Measurements from ENCODE around the gene KANSL1L. TPM values are rescaled to one million over a fixed set of nuclear protein-coding genes. Genes with fewer than 3 reads are reported as not detected.

The KANSL1L gene
- total and polyA plus RNA-seq, 2 experiments from 2014 or later = 7.4 to 21.1 TPM

DNA sequence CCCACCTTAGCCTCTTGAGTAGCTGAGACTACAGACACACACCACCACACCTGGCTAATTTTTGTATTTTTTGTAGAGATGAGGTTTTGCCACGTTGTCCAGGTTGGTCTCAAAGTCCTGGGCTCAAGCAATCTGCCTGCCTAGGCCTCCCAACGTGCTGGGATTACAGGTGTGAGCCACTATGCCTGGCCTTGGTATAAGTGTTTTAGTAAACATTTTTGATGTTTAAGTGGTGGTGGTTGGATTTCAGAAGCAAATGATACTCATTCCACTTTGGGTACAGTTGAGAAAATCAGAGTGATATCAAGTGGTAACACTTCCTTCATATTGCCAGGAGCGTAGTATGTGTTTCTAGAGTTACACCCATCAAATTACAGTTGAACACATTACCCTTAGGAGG, 28.6 kb upstream of the KANSL1L start:
- H3K36me3 Mint-ChIP-seq (ENCODE audit: low read depth) = no peaks in the 10 kb centered on the region
- peaks cover 2% of the 10 kb centered on the region for H3K27me3 Mint-ChIP-seq (ENCODE audit: insufficient read depth, low read depth, poor library complexity)
- no peak for DNase-seq (ENCODE audit: low spot score)
- H3K79me2 ChIP-seq (replicated peaks; ENCODE audit: insufficient read depth) = no peaks in the 10 kb centered on the region
- H4K20me1 ChIP-seq (replicated peaks; ENCODE audit: insufficient read depth) = no peaks in the 10 kb centered on the region
- no peaks in the 10 kb centered on the region for H3F3A ChIP-seq (replicated peaks; ENCODE audit: low read depth)
- ATAC-seq = no peak
- H3K9me2 ChIP-seq (ENCODE audit: insufficient read depth) = no peaks in the 10 kb centered on the region
- H3K27me3 ChIP-seq (ENCODE audit: insufficient read depth) = no peaks in the 10 kb centered on the region
- H3K4me3 Mint-ChIP-seq = no peak overlapping the region
- H3K27ac Mint-ChIP-seq = no peak overlapping the region
- H3K4me3 ChIP-seq = no peak overlapping the region
- no peak overlapping the region for H3K27ac ChIP-seq (ENCODE audit: low read depth)
- no peak overlapping the region for H3K4me2 ChIP-seq
- H2AFZ ChIP-seq = no peak overlapping the region
- no peak for TF ChIP-seq ZNF331 (CRISPR knock-in tag; IDR thresholded peaks at IDR 0.05; ENCODE audit: low read depth)
- TF ChIP-seq NANOG (IDR thresholded peaks at IDR 0.05; ENCODE audit: borderline replicate concordance) = no peak
- TF ChIP-seq EZH2phosphoT487 (IDR thresholded peaks at IDR 0.05; ENCODE audit: unreplicated experiment) = no peak
- no peak for TF ChIP-seq ZNF114 (CRISPR knock-in tag; IDR thresholded peaks at IDR 0.05)
- TF ChIP-seq EZH2 (IDR thresholded peaks at IDR 0.05; ENCODE audit: low read depth, unreplicated experiment) = no peak
- TF ChIP-seq, protein P1, sequence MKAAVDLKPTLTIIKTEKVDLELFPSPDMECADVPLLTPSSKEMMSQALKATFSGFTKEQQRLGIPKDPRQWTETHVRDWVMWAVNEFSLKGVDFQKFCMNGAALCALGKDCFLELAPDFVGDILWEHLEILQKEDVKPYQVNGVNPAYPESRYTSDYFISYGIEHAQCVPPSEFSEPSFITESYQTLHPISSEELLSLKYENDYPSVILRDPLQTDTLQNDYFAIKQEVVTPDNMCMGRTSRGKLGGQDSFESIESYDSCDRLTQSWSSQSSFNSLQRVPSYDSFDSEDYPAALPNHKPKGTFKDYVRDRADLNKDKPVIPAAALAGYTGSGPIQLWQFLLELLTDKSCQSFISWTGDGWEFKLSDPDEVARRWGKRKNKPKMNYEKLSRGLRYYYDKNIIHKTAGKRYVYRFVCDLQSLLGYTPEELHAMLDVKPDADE (IDR thresholded peaks at IDR 0.05) = no peak
- TF ChIP-seq JUNB (IDR thresholded peaks at IDR 0.05; ENCODE audit: unreplicated experiment) = no peak
- TF ChIP-seq, protein P2, sequence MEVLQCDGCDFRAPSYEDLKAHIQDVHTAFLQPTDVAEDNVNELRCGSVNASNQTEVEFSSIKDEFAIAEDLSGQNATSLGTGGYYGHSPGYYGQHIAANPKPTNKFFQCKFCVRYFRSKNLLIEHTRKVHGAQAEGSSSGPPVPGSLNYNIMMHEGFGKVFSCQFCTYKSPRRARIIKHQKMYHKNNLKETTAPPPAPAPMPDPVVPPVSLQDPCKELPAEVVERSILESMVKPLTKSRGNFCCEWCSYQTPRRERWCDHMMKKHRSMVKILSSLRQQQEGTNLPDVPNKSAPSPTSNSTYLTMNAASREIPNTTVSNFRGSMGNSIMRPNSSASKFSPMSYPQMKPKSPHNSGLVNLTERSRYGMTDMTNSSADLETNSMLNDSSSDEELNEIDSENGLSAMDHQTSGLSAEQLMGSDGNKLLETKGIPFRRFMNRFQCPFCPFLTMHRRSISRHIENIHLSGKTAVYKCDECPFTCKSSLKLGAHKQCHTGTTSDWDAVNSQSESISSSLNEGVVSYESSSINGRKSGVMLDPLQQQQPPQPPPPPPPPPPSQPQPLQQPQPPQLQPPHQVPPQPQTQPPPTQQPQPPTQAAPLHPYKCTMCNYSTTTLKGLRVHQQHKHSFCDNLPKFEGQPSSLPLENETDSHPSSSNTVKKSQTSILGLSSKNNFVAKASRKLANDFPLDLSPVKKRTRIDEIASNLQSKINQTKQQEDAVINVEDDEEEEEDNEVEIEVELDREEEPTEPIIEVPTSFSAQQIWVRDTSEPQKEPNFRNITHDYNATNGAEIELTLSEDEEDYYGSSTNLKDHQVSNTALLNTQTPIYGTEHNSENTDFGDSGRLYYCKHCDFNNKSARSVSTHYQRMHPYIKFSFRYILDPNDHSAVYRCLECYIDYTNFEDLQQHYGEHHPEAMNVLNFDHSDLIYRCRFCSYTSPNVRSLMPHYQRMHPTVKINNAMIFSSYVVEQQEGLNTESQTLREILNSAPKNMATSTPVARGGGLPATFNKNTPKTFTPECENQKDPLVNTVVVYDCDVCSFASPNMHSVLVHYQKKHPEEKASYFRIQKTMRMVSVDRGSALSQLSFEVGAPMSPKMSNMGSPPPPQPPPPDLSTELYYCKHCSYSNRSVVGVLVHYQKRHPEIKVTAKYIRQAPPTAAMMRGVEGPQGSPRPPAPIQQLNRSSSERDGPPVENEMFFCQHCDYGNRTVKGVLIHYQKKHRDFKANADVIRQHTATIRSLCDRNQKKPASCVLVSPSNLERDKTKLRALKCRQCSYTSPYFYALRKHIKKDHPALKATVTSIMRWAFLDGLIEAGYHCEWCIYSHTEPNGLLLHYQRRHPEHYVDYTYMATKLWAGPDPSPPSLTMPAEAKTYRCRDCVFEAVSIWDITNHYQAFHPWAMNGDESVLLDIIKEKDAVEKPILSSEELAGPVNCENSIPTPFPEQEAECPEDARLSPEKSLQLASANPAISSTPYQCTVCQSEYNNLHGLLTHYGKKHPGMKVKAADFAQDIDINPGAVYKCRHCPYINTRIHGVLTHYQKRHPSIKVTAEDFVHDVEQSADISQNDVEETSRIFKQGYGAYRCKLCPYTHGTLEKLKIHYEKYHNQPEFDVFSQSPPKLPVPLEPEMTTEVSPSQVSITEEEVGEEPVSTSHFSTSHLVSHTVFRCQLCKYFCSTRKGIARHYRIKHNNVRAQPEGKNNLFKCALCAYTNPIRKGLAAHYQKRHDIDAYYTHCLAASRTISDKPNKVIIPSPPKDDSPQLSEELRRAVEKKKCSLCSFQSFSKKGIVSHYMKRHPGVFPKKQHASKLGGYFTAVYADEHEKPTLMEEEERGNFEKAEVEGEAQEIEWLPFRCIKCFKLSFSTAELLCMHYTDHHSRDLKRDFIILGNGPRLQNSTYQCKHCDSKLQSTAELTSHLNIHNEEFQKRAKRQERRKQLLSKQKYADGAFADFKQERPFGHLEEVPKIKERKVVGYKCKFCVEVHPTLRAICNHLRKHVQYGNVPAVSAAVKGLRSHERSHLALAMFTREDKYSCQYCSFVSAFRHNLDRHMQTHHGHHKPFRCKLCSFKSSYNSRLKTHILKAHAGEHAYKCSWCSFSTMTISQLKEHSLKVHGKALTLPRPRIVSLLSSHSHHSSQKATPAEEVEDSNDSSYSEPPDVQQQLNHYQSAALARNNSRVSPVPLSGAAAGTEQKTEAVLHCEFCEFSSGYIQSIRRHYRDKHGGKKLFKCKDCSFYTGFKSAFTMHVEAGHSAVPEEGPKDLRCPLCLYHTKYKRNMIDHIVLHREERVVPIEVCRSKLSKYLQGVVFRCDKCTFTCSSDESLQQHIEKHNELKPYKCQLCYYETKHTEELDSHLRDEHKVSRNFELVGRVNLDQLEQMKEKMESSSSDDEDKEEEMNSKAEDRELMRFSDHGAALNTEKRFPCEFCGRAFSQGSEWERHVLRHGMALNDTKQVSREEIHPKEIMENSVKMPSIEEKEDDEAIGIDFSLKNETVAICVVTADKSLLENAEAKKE (CRISPR knock-in tag; IDR thresholded peaks at IDR 0.05) = no peak
- TF ChIP-seq, protein P3, sequence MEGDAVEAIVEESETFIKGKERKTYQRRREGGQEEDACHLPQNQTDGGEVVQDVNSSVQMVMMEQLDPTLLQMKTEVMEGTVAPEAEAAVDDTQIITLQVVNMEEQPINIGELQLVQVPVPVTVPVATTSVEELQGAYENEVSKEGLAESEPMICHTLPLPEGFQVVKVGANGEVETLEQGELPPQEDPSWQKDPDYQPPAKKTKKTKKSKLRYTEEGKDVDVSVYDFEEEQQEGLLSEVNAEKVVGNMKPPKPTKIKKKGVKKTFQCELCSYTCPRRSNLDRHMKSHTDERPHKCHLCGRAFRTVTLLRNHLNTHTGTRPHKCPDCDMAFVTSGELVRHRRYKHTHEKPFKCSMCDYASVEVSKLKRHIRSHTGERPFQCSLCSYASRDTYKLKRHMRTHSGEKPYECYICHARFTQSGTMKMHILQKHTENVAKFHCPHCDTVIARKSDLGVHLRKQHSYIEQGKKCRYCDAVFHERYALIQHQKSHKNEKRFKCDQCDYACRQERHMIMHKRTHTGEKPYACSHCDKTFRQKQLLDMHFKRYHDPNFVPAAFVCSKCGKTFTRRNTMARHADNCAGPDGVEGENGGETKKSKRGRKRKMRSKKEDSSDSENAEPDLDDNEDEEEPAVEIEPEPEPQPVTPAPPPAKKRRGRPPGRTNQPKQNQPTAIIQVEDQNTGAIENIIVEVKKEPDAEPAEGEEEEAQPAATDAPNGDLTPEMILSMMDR (conservative IDR thresholded peaks at IDR 0.05; ENCODE audit: low read depth in 2 of 2) = no peak
- TF ChIP-seq STAT1 (IDR thresholded peaks at IDR 0.05; ENCODE audit: unreplicated experiment) = no peak
- TF ChIP-seq, protein P4, sequence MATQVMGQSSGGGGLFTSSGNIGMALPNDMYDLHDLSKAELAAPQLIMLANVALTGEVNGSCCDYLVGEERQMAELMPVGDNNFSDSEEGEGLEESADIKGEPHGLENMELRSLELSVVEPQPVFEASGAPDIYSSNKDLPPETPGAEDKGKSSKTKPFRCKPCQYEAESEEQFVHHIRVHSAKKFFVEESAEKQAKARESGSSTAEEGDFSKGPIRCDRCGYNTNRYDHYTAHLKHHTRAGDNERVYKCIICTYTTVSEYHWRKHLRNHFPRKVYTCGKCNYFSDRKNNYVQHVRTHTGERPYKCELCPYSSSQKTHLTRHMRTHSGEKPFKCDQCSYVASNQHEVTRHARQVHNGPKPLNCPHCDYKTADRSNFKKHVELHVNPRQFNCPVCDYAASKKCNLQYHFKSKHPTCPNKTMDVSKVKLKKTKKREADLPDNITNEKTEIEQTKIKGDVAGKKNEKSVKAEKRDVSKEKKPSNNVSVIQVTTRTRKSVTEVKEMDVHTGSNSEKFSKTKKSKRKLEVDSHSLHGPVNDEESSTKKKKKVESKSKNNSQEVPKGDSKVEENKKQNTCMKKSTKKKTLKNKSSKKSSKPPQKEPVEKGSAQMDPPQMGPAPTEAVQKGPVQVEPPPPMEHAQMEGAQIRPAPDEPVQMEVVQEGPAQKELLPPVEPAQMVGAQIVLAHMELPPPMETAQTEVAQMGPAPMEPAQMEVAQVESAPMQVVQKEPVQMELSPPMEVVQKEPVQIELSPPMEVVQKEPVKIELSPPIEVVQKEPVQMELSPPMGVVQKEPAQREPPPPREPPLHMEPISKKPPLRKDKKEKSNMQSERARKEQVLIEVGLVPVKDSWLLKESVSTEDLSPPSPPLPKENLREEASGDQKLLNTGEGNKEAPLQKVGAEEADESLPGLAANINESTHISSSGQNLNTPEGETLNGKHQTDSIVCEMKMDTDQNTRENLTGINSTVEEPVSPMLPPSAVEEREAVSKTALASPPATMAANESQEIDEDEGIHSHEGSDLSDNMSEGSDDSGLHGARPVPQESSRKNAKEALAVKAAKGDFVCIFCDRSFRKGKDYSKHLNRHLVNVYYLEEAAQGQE (IDR thresholded peaks at IDR 0.05; ENCODE audit: unreplicated experiment) = no peak
- no peak for TF ChIP-seq POLR2AphosphoS5 (IDR thresholded peaks at IDR 0.05; ENCODE audit: low read depth)
- TF ChIP-seq CREB1 (CRISPR knock-in tag; IDR thresholded peaks at IDR 0.05; ENCODE audit: low read depth) = no peak
- H3K36me3 ChIP-seq (ENCODE audit: insufficient read depth) = no peaks in the 10 kb centered on the region
- no peaks in the 10 kb centered on the region for H3K4me1 ChIP-seq (ENCODE audit: insufficient read depth)
- no peaks in the 10 kb centered on the region for H3K9me3 Mint-ChIP-seq
- H3K4me1 Mint-ChIP-seq = no peaks in the 10 kb centered on the region
